DLD1 (cell line): Measurements from ENCODE around the gene VASP.

Experiments
- in situ Hi-C: cut with HindIII; loops from 2 replicates; pipeline ENCODE4 v1.10.0; 2017; ENCODE audit warnings: low sequenced_read_pairs

VASP gene

DNA sequence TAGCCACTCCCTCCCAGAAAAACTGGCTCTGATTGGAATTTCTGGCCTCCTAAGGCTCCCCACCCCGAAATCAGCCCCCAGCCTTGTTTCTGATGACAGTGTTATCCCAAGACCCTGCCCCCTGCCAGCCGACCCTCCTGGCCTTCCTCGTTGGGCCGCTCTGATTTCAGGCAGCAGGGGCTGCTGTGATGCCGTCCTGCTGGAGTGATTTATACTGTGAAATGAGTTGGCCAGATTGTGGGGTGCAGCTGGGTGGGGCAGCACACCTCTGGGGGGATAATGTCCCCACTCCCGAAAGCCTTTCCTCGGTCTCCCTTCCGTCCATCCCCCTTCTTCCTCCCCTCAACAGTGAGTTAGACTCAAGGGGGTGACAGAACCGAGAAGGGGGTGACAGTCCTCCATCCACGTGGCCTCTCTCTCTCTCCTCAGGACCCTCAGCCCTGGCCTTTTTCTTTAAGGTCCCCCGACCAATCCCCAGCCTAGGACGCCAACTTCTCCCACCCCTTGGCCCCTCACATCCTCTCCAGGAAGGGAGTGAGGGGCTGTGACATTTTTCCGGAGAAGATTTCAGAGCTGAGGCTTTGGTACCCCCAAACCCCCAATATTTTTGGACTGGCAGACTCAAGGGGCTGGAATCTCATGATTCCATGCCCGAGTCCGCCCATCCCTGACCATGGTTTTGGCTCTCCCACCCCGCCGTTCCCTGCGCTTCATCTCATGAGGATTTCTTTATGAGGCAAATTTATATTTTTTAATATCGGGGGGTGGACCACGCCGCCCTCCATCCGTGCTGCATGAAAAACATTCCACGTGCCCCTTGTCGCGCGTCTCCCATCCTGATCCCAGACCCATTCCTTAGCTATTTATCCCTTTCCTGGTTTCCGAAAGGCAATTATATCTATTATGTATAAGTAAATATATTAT, 33.3 kb upstream of the VASP start:
- in situ Hi-C loops, result no loop called here

DNA sequence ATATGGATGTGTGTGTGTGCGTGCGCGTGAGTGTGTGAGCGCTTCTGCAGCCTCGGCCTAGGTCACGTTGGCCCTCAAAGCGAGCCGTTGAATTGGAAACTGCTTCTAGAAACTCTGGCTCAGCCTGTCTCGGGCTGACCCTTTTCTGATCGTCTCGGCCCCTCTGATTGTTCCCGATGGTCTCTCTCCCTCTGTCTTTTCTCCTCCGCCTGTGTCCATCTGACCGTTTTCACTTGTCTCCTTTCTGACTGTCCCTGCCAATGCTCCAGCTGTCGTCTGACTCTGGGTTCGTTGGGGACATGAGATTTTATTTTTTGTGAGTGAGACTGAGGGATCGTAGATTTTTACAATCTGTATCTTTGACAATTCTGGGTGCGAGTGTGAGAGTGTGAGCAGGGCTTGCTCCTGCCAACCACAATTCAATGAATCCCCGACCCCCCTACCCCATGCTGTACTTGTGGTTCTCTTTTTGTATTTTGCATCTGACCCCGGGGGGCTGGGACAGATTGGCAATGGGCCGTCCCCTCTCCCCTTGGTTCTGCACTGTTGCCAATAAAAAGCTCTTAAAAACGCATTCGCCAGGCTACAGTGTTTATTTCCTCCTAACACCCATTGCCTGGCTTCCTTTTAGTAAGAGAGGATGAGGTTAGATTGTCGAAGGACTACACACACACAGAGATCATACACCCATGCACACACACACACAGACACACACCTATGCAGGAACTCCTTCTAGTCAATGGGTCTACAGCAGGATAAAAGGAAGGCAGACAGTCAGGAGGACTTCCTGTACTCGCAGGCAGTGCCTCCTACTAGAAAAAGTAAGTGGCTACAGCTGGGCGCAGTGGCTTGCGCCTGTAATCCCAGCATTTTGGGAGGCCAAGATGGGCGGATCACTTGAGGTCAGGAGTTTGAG, 32.4 kb upstream of the VASP start:
- in situ Hi-C loops, result no loop called here

DNA sequence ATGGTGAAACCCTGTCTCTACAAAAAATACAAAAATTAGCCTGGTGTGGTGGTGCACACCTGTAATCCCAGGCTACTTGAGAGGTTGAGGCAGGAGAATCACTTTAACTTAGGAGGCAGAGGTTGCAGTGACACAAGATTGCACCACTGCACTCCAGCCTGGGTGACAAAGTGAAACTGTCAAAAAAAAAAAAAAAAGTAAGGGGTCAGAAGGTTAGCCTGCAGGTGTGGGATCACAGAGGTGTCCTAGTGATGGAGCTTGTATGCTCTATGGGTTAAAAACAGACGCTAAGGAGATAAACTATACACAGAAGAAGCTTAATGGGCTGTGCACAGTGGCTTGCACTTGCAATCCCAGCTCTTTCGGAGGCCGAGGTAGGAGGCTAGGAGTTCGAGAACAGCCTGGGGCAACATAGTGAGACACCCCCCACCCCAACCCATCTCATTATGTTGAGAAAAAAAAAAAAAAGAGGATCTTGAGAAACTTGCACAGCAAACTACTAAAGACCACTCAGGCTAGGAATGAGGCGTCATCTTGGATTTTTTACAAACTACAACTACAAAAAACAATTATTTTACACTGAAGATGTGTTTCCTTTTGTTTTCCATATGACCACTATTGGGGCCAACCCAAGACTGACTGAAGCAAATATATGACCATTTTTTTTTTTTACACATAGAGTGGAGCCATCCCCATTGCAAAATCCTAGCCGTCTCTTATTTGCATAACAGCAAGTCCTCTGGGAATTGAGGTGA, 31.6 kb upstream of the VASP start:
- in situ Hi-C loops, result no loop called here

DNA sequence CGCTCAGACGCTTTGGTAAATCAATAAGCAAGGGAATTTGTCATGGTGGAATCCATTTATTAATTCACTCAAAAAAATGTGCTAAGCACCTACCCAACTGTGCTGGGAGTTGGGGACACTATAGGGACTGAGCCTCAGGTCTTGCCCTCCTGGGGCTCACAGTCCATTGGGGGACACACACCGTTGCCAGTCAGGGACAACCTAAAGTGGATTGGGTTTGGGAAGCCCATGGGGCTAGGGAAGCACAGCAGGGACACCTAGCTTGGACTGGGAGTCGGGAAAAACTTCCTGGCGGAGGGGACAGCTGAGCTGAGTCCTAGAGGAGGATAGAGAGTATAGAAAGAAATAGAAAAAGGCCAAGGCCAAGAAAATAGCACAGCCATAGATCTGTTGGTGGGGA, 31.0 kb upstream of the VASP start:
- in situ Hi-C loops, result no loop called here

DNA sequence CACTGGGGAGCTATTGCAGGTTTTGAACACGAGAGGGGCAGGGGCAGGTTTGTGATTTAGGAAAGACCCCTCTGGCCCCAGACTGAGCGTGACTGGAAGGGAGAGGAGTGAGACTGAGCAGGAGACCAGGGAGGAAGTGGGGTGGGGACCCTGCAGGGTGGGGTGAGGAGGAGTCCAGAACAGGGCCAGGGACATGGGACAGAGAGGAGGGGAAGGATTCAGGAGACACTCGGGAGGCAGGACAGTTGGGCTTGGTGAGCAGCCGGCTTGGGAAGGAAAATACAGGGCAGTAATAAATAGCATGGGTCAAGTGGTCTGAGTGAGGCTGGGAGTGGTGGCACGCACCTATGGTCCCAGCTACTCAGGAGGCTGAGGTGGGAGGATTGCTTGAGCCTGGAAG, 30.1 kb upstream of the VASP start:
- in situ Hi-C loops, result no loop called here

DNA sequence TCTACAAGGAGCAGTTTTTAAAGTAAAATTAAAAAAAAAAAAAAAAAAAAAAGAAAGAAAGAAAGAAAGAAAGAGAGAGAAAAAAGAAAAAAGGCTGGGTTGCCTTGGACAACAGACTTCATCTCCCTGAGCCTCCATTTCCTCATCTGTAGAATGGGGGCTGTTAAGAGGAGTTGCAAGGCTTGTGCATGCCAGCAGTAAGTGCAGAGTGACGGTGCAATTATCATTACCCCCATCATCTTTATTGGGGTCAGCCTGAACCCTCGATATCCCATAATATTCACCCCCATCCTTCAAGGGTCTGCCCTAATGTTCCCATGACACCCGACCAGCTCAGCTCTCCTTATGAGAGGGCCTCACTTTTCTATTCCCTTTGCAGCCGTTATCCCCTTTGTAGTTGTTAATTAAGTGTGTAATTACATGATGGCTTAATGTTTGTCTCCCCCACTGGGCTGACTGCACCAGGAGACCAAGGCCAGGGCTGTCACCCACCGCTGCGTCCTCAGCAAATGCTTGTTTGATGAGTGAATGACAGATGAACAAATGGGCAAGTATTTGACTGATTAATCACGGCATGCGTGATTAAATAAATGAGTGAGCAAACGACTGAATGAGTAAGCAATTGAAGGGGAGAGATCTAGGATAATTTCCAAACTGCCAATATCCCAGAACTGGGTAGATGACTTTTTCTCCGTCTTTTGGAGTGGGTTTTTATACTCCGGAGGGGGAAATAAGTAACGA, 29.4 kb upstream of the VASP start:
- in situ Hi-C loops, result no loop called here

DNA sequence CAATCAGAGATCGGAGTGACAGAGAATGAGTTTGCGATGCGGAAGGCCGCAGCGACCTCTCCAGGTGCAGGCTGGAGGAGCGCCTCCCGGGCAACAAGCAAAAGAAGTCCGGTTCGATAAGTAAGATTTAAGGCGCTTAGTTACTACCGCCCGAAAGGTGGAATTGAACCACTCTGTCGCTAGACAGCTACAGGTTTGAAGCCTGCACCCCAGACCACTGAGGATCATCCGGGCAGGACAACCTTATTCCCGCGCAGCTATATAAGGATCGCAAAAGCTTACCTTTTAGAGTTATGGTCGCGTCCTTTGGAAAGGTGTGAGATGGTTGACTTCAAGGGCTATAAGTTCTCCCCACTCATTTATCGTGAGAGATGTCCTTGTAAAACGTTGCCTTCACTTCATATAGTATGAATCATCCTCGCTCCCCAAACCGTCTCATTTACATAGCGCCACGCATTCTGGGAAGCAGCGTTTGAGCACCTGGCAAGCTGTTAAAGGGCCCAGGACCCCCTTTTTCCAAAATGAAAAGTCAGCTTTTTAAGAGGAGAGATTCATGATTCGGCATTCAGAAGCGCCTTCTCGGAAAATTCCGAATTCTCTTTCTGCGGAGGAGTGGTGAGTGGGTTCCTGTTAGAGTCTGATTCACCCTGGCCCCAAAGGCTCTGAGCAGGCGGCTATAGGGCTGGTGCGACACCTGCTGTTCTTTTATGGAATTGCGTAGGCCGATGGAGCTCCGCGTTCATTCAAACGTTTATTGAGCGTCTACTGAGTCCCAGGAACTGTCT, 28.6 kb upstream of the VASP start:
- in situ Hi-C loops, result no loop called here

DNA sequence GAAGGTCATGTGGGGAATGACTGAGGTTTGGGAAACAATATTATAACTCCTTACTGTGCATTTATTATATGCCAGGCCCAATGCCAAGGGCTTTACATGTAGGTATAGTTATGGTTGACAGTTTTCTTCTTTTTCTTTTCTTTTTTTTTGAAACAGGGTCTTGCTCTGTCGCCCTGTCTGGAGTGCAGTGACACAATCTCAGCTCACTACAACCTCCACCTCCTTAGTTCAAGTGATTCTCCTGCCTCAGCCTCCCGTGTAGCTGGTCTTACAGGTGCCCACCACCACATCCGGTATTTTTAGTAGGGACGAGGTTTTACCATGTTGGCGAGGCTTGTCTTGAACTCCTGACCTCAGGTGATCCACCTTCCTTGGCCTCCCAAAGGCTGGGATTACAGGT, 24.2 kb upstream of the VASP start:
- in situ Hi-C loops, result no loop called here

DNA sequence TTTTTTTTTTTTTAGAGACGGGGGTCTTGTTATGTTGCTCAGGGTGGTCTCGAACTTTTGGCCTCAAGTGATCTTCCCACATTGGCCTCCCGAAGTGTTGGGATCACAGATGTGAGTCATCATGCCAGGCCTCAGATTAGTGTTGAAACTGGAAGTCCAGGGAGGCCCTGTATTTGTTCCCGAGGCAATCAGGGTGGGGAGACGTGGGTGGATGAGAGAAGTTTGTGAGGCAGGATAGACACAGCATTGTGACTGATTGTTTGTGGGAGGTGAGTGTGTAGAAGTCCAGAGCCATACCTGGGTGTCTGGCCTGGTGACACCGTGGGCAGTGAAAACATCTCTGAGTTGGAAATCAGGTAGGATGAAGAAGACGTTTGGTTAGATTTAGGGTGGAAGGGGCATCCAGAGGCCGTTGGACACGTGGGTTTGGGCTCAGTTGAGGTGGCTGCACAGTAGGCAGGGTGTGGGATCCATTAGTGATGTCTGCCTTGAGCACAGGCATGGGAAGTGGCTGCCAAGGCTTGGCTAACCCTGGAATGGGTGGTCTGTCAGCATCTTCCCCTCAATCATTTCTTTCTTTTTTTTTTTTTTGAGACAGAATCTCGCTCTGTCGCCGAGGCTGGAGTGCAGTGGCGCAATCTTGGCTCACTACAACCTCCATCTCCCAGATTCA, 22.9 kb upstream of the VASP start:
- in situ Hi-C loops, result no loop called here

DNA sequence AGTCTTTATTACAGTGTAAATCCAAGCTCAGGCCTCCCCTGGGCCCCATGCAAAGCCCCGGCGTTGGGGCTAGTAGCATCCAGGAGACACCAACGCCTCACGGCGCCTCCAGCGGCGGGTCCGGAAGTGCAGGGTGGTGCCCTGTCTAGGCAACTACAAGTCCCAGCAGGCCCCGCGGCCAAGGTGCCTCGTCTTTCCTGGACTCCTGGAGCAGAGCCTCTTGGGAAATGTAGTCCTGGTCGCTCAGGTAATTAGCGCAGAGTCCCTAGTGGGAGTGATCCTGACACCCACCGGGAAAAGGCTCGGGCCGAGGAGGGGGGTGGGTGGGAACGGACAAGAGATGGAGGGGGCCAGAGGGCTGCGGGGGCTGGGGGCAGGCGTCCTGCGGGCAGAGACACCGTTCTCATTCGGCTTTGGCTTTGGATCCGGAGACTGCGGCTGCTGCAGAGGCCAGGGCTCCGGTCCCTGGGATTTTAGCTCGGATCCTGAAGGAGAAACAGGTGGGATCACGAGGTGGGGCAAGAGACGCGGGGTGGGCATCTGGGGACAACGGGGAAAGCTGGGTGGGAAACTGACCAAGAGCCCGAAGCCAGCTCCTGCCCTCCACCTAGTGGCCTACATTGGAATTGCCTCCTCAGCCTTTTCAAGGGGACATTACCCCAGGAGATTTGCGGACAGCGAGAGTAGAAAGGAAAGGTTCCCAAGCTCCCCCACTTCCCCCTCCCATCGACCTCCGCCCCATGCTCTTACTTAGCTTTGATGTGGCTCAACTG, 21.8 kb upstream of the VASP start:
- in situ Hi-C loops, result no loop called here

DNA sequence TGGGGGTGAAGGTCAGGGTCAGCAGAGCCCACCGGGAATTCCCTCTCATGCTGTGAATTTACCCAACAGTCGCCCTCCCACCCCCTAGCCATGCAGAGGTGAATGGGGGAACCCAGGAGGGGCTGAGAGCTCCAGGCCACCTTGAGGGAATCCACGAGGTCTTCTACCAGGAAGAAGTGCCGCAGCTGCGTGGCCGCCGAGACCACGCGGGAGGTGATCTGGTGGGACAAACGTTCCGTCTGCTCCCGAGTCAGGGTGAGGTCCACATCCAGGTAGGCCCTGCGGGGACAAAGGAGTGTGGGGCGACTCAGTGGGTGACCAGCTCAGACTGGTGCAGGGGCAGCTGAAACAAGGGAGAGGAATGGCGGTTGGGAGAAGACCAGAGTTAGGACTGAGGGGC, 18.6 kb upstream of the VASP start:
- in situ Hi-C loops, result no loop called here

DNA sequence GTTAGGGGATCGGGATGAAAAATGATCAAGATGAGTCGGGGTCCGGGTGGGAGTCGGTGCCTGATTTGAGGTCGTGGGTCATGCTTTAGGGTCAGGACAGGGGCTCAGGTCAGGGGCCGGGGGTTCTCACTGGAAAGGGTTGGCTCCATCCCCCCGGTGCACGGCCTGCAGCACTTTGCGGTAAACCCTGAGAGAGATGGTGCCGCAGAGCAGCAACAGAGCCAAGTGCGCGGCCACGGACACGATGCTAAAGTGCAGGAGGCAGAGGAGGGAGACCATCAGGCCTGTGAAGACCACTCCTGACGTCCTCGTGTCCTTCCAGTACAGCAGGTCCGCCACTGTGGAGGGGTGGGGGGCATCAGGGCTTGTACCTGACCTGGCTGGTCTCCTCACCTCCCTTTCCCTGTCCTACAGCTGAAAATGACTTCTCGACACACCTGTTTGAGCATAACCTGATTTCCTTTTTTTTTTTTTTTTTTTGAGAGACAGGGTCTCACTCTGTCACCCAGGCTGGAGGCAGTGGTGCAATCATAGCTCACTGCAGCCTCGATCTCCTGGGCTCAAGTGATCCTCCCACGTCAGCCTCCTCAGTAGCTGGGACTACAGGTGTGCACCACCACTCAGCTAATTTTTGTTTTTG, 17.9 kb upstream of the VASP start:
- in situ Hi-C loops, result no loop called here

DNA sequence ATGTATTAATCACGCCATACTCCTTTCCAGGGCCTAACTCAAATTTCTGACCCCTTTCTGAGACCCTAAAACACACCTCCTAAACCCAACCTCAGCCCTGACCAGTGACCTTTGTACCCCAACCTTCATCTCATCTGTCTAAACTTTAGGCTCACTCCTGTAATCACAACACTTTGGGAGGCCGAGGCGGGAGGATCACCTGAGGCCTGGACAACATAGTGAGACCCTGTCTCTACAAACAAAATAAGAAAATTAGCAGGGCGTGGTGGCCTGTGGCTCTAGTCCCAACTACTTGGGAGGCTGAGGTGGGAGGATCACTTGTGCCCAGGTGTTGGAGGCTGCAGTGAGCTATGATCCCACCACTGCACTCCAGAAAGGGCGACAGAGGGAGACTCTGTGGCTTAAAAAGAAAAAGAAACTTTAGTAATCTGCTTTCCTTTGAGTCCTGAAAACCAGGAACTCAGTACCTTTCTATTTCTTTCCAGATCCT, 15.1 kb upstream of the VASP start:
- in situ Hi-C loops, result no loop called here

DNA sequence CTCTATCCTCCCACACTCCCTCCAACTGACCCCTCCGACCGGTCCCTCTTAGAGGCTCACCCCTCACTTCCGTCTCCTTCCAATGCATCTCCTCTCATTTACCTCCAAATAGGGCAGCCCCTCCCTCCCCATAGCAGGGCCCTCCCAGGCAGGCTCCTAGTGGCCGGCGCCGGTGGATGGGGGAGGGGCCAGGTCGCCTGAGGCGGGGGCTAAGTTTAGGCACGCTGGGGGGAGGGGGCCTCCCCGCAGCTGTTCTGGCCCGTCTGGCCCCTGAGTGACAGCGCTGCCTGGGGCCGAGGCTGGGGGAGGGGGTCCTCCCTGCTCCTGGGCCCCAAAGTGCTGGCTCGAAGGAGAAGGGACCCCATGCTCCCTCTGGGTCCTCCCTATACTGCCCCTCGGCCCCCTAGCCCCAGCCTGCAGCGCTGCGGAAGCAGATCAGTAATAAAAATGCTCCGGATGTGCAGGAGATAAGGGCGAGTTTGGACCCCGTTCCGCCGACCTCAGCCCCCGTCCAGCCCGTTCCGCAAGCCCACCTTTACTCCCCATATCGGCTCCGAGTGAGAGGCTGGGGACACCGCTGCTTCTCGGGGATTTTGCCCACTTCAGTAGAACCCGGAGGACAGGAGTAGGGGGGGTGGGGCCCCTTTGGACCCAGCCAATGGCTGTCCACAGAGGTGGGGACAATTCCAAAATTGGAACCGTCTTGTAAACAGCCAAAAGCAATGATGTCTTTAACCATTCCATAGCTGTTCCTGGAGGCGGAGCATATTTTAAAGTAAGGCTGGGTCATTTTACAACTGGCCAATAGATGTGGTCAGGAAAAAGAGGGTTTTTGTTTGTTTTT, 14.4 kb upstream of the VASP start:
- in situ Hi-C loops, result no loop called here

DNA sequence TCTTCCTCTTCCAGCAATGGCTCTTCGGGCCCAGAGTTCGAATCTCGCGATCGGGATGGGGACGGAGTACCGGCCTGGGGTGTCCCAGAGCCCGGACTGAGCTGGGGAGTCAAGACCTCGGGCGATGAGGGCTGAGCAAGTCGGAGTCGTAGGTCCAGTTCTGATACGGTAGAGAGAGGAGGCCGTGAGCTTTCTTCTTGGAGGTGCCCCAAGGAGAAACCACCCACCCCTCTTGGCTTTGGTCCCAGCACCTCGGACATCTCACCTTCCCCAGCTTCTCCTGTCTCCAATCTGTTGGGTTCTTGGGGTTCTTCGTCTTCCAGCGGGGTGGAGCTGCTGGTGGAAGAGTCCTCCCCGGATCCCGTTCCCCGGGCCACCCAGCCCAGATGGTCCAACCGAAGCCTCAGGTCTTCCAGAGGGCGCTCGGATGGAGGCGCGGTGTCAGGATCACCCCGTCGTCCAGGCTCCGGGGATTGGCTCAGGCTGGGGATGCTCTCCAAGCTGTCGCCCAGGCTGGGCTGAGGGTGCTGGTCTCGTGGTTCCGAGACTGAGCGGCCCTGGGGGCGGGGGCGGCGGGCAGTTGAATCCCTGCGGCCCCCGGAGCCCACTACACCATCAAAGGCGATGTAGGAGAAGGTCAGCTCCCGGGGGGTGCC, 12.9 kb upstream of the VASP start:
- in situ Hi-C loops, result no loop called here

DNA sequence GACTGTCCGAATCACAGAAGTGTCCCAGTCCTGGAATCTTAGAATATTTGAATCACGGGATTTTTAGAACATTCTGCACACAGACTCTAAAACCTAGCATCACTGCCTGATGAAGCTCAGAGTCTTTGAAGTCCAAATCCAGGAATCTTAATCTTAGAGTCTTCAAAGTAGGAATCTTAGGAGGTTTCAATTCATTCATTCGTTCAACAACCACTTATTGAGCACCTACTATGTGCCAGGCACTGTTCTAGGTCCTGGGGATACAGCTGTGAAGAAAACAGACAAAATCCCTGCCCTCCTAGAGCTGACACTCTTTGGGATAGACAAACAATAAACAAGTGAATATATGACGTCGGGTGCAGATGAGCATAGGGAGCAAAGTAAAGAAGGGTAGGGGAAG, 12.1 kb upstream of the VASP start:
- in situ Hi-C loops, result no loop called here
